ENCODE measurements around the gene PDC.
A peak's percentile ranks its signal among the peaks of the same experiment; 100 is the strongest.

PDC gene

GRCh38 chr1:186461014-186461413 is at the start of gene PDC:
Gene PDC, minus strand, starts transcription at chr1:186461114. Its CDS starts 11,655 bp downstream, at chr1:186449459.
- DNase-seq, result no peak

GRCh38 chr1:186503190-186503589 is 42.3 kb upstream of the PDC start:
- DNase-seq, result no peak

GRCh38 chr1:186502087-186502486 is 41.2 kb upstream of the PDC start:
- no peak for DNase-seq

GRCh38 chr1:186500804-186501203 is 39.9 kb upstream of the PDC start:
- DNase-seq, result no peak

- DNase-seq, result no peak
These were observed 38.7 kb upstream of the PDC start for GRCh38 chr1:186499571-186499970.

- DNase-seq, result no peak
These were observed 37.9 kb upstream of the PDC start for GRCh38 chr1:186498695-186499389.

GRCh38 chr1:186498071-186498470 is 37.2 kb upstream of the PDC start:
- DNase-seq, result no peak

GRCh38 chr1:186497651-186498050 is 36.7 kb upstream of the PDC start:
- DNase-seq, result no peak

GRCh38 chr1:186496171-186496851 is 35.4 kb upstream of the PDC start:
- DNase-seq, result no peak

GRCh38 chr1:186494832-186495271 is 33.9 kb upstream of the PDC start:
- DNase-seq, result no peak

- DNase-seq, result no peak
These were observed 31.8 kb upstream of the PDC start for GRCh38 chr1:186492531-186493291.

- no peak for DNase-seq
These were observed 30.4 kb upstream of the PDC start for GRCh38 chr1:186491336-186491735.

GRCh38 chr1:186487163-186487562 is 26.2 kb upstream of the PDC start:
- DNase-seq, result no peak

GRCh38 chr1:186486061-186486460 is 25.1 kb upstream of the PDC start:
- no peak for DNase-seq

GRCh38 chr1:186483561-186483960 is 22.6 kb upstream of the PDC start:
- no peak for DNase-seq

- DNase-seq, result peak; percentile 23
These were observed 21.8 kb upstream of the PDC start for GRCh38 chr1:186482661-186483255.

GRCh38 chr1:186481303-186481888 is 20.5 kb upstream of the PDC start:
- DNase-seq, result no peak

- DNase-seq, result no peak
These were observed 18.2 kb upstream of the PDC start for GRCh38 chr1:186479162-186479561.

GRCh38 chr1:186476264-186477040 is 15.5 kb upstream of the PDC start:
- DNase-seq, result no peak

- DNase-seq, result no peak
These were observed 13.3 kb upstream of the PDC start for GRCh38 chr1:186474208-186474607.

- DNase-seq, result no peak
These were observed 12.1 kb upstream of the PDC start for GRCh38 chr1:186473047-186473446.

- DNase-seq, result no peak
These were observed 5.0 kb upstream of the PDC start for GRCh38 chr1:186465946-186466345.

Data from SHP77 treated with DMSO at 0.1 percent for 48 hours (cell line).